ENCODE results near the gene MCU. TPM values are rescaled to one million over a fixed set of nuclear protein-coding genes. Genes with fewer than 3 reads are reported as not detected.

The MCU gene
- total and polyA plus RNA-seq, 2 of the 8 experiments (the other 6 are each of a cell fraction or from before 2014, with no cell fraction given) = 51.6 to 62.2 TPM

DNA sequence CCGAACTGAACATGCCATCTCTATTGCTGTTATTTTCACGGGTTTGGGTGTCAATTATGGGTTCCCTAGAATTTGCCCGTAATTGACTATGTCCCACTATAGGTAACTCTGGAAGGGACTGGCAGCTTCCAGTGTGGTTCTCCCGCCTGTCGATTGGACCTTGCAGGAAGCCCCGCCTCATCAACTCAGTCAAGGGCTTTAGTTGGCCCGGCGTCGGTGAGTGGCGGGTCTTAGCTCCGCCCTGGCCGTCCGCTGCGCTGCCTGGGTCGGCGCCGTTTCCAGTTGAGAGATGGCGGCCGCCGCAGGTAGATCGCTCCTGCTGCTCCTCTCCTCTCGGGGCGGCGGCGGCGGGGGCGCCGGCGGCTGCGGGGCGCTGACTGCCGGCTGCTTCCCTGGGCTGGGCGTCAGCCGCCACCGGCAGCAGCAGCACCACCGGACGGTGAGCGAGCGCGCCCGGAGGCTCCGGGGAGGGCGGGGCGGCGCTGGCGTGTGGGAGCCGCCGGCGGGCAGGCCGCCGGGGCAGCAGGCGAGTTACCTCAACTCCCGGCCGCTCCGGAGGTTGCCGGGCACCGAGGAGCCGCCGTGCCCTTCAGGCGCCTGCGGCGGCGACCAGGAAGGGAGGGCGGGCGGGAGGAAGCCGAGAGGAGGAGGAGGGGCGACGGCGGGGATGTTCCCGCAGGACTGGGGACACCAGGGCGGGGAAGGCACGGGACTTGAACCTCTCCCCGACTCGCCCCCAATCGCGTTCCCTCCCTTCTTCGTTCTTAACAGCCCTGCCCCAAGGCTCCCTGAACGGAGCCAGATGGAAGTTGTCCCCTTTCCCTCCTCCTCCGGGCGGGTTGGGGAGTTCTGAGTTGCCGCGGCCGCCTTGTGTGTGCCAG, at the start of gene MCU (continued):
- TF ChIP-seq NANOG (IDR thresholded peaks at IDR 0.05; ENCODE audit: insufficient read depth, low read depth, low read length, poor library complexity, severe bottlenecking) (no peak), CHD7 (IDR thresholded peaks at IDR 0.05; ENCODE audit: insufficient replicate concordance, low read length) (no peak), BCL11A (IDR thresholded peaks at IDR 0.05; ENCODE audit: low read depth in 2 of 2, low read length in 2 of 2) (no peak), HDAC2 (IDR thresholded peaks at IDR 0.05; ENCODE audit: borderline replicate concordance in 1 of 2, low read depth in 2 of 2, low read length in 2 of 2) (no peak), BACH1 (IDR thresholded peaks at IDR 0.05; ENCODE audit: low read length) (no peak), SP1 (IDR thresholded peaks at IDR 0.05; ENCODE audit: low read depth, low read length) (peak; percentile 91), SP2 (IDR thresholded peaks at IDR 0.05; ENCODE audit: low read length) (peak; percentile 29; the same call in 1 of the 2 replicates), CREB1 (IDR thresholded peaks at IDR 0.05) (0 out of 2 replicates have a peak, but pooled peaks have one; percentile 32), POU5F1 (IDR thresholded peaks at IDR 0.05; ENCODE audit: low read depth, low read length) (no peak)
- TF ChIP-seq, protein P1, sequence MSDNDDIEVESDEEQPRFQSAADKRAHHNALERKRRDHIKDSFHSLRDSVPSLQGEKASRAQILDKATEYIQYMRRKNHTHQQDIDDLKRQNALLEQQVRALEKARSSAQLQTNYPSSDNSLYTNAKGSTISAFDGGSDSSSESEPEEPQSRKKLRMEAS (IDR thresholded peaks at IDR 0.05) = no peak
